Heart right ventricle (tissue), 16 donors: ENCODE results near the gene ECT2. TPM values are rescaled to one million over a fixed set of nuclear protein-coding genes. Genes with fewer than 3 reads are reported as not detected.

ENCODE experiments used
- ATAC-seq, 8 donors: fragments of 200-7000 bp; cut with Tn5 transposase; one replicate each; pipeline ENCODE4 v1.9.1; 2020; ENCODE audit warnings: mild to moderate bottlenecking in 8 of 8, moderate library complexity in 8 of 8, moderate number of reproducible peaks in 1 of 8
- DNase-seq, 2 donors: peaks; one replicate each; pipeline ENCODE4 v3.0.0-alpha.2; 2020
- H3K27ac ChIP-seq, 10 donors: fragments of 200-600 bp; sonication (generic) in 2 of 10; one replicate each; pipeline versions ENCODE4 v1.5.0 to v1.8.0; 2020 to 2022; ENCODE audit warnings: mild to moderate bottlenecking in 3 of 10
- H3K27me3 ChIP-seq, 7 donors: fragments of 200-600 bp; one replicate each; pipeline ENCODE4 v1.8.0; 2021 to 2022; ENCODE audit warnings: mild to moderate bottlenecking in 2 of 7
- H3K36me3 ChIP-seq, 9 donors: fragments of 200-600 bp; sonication (generic) in 1 of 9; one replicate each; pipeline versions ENCODE4 v1.5.0 to v1.8.0; 2020 to 2022; ENCODE audit warnings: mild to moderate bottlenecking in 2 of 9
- H3K4me1 ChIP-seq, 9 donors: fragments of 200-600 bp; sonication (generic) in 1 of 9; one replicate each; pipeline versions ENCODE4 v1.5.0 to v1.8.0; 2020 to 2022; ENCODE audit warnings: mild to moderate bottlenecking in 4 of 9
- H3K4me3 ChIP-seq, 10 donors: fragments of 200-600 bp; sonication (generic) in 2 of 10; one replicate each; pipeline versions ENCODE4 v1.5.0 to v1.8.0; 2020 to 2022; ENCODE audit warnings: mild to moderate bottlenecking in 7 of 10, moderate library complexity in 2 of 10
- H3K9me3 ChIP-seq, 11 donors: fragments of 200-600 bp in 10 of 11; sonication (generic) in 2 of 11; one replicate each; pipeline versions ENCODE4 v1.5.0 to v1.8.0; 2013 to 2022; ENCODE audit warnings: mild to moderate bottlenecking in 2 of 11, control low read depth in 1 of 11, moderate library complexity in 1 of 11
- CTCF ChIP-seq, 9 donors: fragments of 200-600 bp; sonication (generic) in 2 of 9; IDR thresholded peaks; one replicate each; pipeline versions ENCODE4 v1.5.0 to v1.8.0; 2021 to 2022; ENCODE audit warnings: antibody characterized with exemption in 9 of 9, mild to moderate bottlenecking in 5 of 9, moderate library complexity in 1 of 9
- whole genome bisulfite sequencing, 2 donors: extraction: QIAGEN DNeasy Blood & Tissue Kit; methylation state at CpG; one replicate each; pipeline ENCODE4 v1.1.7; 2013; ENCODE audit warnings: inconsistent platforms in 1 of 2; 5-methylcytosine and 5-hydroxymethylcytosine counted together
- intact Hi-C, 10 donors: fragments of 100-400 bp; cut with DNase I; formaldehyde crosslinking; loops; one replicate each; pipeline versions ENCODE4 v1.11.1 to v1.14.2; 2022
- polyA plus RNA-seq, 2 donors: library from polyadenylated mRNA; stranded (reverse); fragments of 200-250 nt; gene quantifications; one replicate each; pipeline ENCODE4 v1.2.3, GENCODE V29; 2013
- total RNA-seq, 10 donors: library from RNA; stranded (reverse); fragmentation: NEBNext Ultra II Directional in 3 of 10; extraction: Animal tissue kit (Norgen Biotek cat#: 25700) in 3 of 10; gene quantifications; one replicate each; pipeline versions ENCODE4 v1.2.1 to v1.2.4, GENCODE V29; 2021 to 2023
- donor health status: Arrhythmogenic right ventricular cardiomyopathy.
- donor health status: ischemic (EF 13 %, LVEDD 7.1; RV severe dilation, severe dysfunction).
- donor health status: healthy with polysubstance abuse.
- donor health status: DM: no; HTN: yes; CAD: no.
- donor health status: DM: no; HTN: no; CAD: no.
- donor health status: ischemic (EF 25% LVEDD 6.9; RV normal size, moderate dysfunction).
- donor health status: ischemic (EF 25% LVEDD 5.7; RV mildly dilated, moderate dysfunction).
- donor health status: healthy.
- donor health status: DM: yes; HTN: yes; CAD: no.
- donor health status: Ischemic cardiomyopathy.
- donor health status: ischemic (EF 35%, LVEDD 5.7; RV mildly dilated, moderate dysfunction).
- donor health status: nonischemic (EF 11% LVEDD 7.7; RV severe dilation, severe dysfunction).
- donor health status: DM: yes; HTN: yes; CAD: no.
- donor health status: PGD.
- donor health status: ischemic (EF 29% LVEDD 5.4; RV normal size, mild dysfunction).
- donor health status: nonischemic (EF 23%, LVEDD 6.1; RV moderate dilation, normal function).

Gene ECT2
- total and polyA plus RNA-seq, 12 donors: 2.0 to 8.0 (median 5.3) TPM

GRCh38 chr3:172710664-172711453, 39.7 kb upstream of the ECT2 start, which contains the start of gene NCEH1:
NCEH1 (minus strand) TSS chr3:172711067; CDS start chr3:172710984, 83 bp downstream.
- H3K27ac ChIP-seq: peak within 1 kb of the TSS; percentile 76 to 96 (median 90)
- no peaks in the 10 kb centered on the region for H3K36me3 ChIP-seq
- H3K9me3 ChIP-seq: no peaks in the 10 kb centered on the region
- peak within 1 kb of the TSS; percentile 59 to 99 (median 87) for H3K4me3 ChIP-seq
- no peaks in the 10 kb centered on the region for H3K27me3 ChIP-seq
- H3K4me1 ChIP-seq: peaks cover 0 to 50% (median 21%) of the 10 kb centered on the region in 9 donors
- ATAC-seq (peak; percentile 97 to 99 (median 98)), DNase-seq (peak; percentile 86 to 92)
- peak; percentile 80 to 97 (median 88) for TF ChIP-seq CTCF (IDR thresholded peaks at IDR 0.05)
- intact Hi-C loops: loop anchor here in 8 of 10 donors (1.0 to 5.0 kb wide), 6 partner anchors 34 to 40 kb away; partner anchors contain the start of gene ECT2 (in 2 of the 8)
- WGBS, 2 donors: 0% methylated on average over 41 of the region's 41 CpGs

GRCh38 chr3:172711454-172711795, 39.1 kb upstream of the ECT2 start:
- Histone ChIP-seq H3K27me3 (no peaks in the 10 kb centered on the region), H3K27ac (peak overlapping the region in 9 of 10 donors; percentile 80 to 96 (median 90)), H3K36me3 (no peaks in the 10 kb centered on the region), H3K4me3 (peak overlapping the region in 9 of 10 donors; percentile 59 to 99 (median 89)), H3K4me1 (peaks cover 0 to 54% (median 21%) of the 10 kb centered on the region in 9 donors), H3K9me3 (no peaks in the 10 kb centered on the region)
- no peak for TF ChIP-seq CTCF (IDR thresholded peaks at IDR 0.05)
- ATAC-seq (peak in 1 of 8 donors; percentile 5), DNase-seq (no peak)
- intact Hi-C loops: loop anchor here in 7 of 10 donors (1.0 to 5.0 kb wide), 6 partner anchors 34 to 39 kb away; partner anchors contain the start of gene ECT2 (in 2 of the 7)
- WGBS, 2 donors: 28 to 32% methylated on average over 2 of the region's 2 CpGs

GRCh38 chr3:172713316-172713715, 37.2 kb upstream of the ECT2 start:
- ATAC-seq (no peak), DNase-seq (no peak)
- Histone ChIP-seq H3K27ac (no peak overlapping the region), H3K27me3 (no peaks in the 10 kb centered on the region), H3K36me3 (no peaks in the 10 kb centered on the region), H3K4me3 (no peak overlapping the region), H3K4me1 (peaks cover 0 to 44% (median 19%) of the 10 kb centered on the region in 9 donors), H3K9me3 (peaks cover 0 to under 1% (median 0%) of the 10 kb centered on the region in 11 donors)
- no peak for TF ChIP-seq CTCF (IDR thresholded peaks at IDR 0.05)
- intact Hi-C loops: loop anchor here in 3 of 10 donors (2.0 to 5.0 kb wide), 3 partner anchors 35 to 41 kb away; no protein-coding TSS in a partner anchor
- 67 to 71% methylated on average over 3 of the region's 3 CpGs for WGBS, 2 donors

- WGBS, 2 donors: 66 to 67% methylated on average over 5 of the region's 5 CpGs
- intact Hi-C loops: no loop called here
- no peaks in the 10 kb centered on the region for H3K36me3 ChIP-seq
- peaks cover 0 to 21% (median 4%) of the 10 kb centered on the region in 9 donors for H3K4me1 ChIP-seq
- DNase-seq: peak in 1 of 2 donors; percentile 23
- H3K9me3 ChIP-seq: peaks cover 0 to 17% (median 0%) of the 10 kb centered on the region in 11 donors
- peak overlapping the region in 1 of 10 donors; percentile 47 for H3K27ac ChIP-seq
- no peaks in the 10 kb centered on the region for H3K27me3 ChIP-seq
- H3K4me3 ChIP-seq: no peak overlapping the region
- TF ChIP-seq CTCF (IDR thresholded peaks at IDR 0.05): no peak
- peak in 5 of 8 donors; percentile 49 to 70 (median 59) for ATAC-seq
These were observed 34.0 kb upstream of the ECT2 start for GRCh38 chr3:172716476-172716875.
